ENCODE results near the gene RGS21. TPM values are rescaled to one million over a fixed set of nuclear protein-coding genes. Genes with fewer than 3 reads are reported as not detected.

The RGS21 gene
- total and polyA plus RNA-seq, 10 of the 15 experiments (the other 5 are each of a cell fraction or from before 2014, with no cell fraction given): not detected

DNA sequence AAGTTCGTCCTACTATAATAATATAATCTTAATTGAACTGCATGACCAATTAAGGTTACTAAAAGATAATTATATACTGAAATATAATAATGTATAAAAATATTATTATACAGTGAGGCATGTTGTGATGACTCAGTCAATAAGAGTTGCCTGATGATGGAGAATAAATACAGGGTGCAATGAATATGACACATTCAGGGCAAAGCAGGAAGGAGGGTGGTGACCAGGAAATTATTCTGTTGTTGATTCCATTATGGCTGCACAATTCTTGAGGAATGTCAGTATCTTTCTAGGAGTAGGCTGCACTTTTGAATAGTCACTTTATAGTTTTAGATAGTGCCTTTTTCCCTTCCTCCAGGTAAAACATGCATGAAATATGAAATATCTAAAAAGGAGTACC, 46.4 kb upstream of the RGS21 start:
- CTCF ChIA-PET: no interaction called here
- WGBS (ENCODE audit: insufficient coverage, insufficient replicate concordance, low lambda C conversion rate, missing lambda C conversion rate): 0% methylated on average over 1 of the region's 1 CpG
- DNase-seq (ENCODE audit: low read depth, low spot score) (no peak), FAIRE-seq (no peak), ATAC-seq (no peak)
- RAD21 ChIA-PET (ENCODE audit: unreplicated experiment): no interaction called here
- H3K27ac ChIP-seq (ENCODE audit: control insufficient read depth, insufficient read depth): no peak overlapping the region
- H3K4me2 ChIP-seq (ENCODE audit: control insufficient read depth, insufficient read depth): no peak overlapping the region
- SMC1A ChIA-PET (ENCODE audit: uncharacterized antibody, unreplicated experiment): no interaction called here
- POLR2A ChIA-PET: no interaction called here
- intact Hi-C loops (cut with micrococcal nuclease; ENCODE audit: unreplicated experiment): no loop called here
- in situ Hi-C loops (cut with MboI): no loop called here
- BruUV-seq (replicated peaks): no TSS peak
- H3K4me3 ChIP-seq: no peak overlapping the region
- H3K9ac ChIP-seq (ENCODE audit: control insufficient read depth, insufficient read depth, low read length): no peak overlapping the region
- no peaks in the 10 kb centered on the region for H3K27me3 ChIP-seq (replicated peaks in 1 of 2; ENCODE audit: control insufficient read depth in 2 of 2, insufficient read depth in 2 of 2, low read length in 1 of 2)
- H2AFZ ChIP-seq (ENCODE audit: control insufficient read depth, low read depth, low read length): no peak overlapping the region
- H3K9me3 ChIP-seq (replicated peaks; ENCODE audit: control insufficient read depth, insufficient read depth, low read length): no peaks in the 10 kb centered on the region
- H3K36me3 ChIP-seq (ENCODE audit: control insufficient read depth in 2 of 2, insufficient read depth in 2 of 2, low read length in 1 of 2): no peaks in the 10 kb centered on the region
- H3K79me2 ChIP-seq (ENCODE audit: control insufficient read depth, insufficient read depth, low read length): no peaks in the 10 kb centered on the region
- H4K20me1 ChIP-seq (ENCODE audit: control insufficient read depth, insufficient read depth): no peaks in the 10 kb centered on the region
- H3K4me1 ChIP-seq (ENCODE audit: control insufficient read depth, insufficient read depth, low read length): no peaks in the 10 kb centered on the region
- TF ChIP-seq ZBTB40 (IDR thresholded peaks at IDR 0.05; ENCODE audit: borderline replicate concordance) (no peak), GABPA (IDR thresholded peaks at IDR 0.05; ENCODE audit: low read depth) (no peak), DPF2 (IDR thresholded peaks at IDR 0.05) (no peak), CUX1 (IDR thresholded peaks at IDR 0.05; ENCODE audit: insufficient replicate concordance, low read depth, low read length) (no peak), BACH1 (IDR thresholded peaks at IDR 0.05; ENCODE audit: borderline replicate concordance) (no peak), ZNF217 (IDR thresholded peaks at IDR 0.05) (no peak), EP300 (IDR thresholded peaks at IDR 0.05; ENCODE audit: borderline replicate concordance in 1 of 2, control insufficient read depth in 1 of 2, low read depth in 2 of 2, low read length in 2 of 2) (no peak), SREBF2 (IDR thresholded peaks at IDR 0.05; ENCODE audit: low read length) (no peak), EGR1 (IDR thresholded peaks at IDR 0.05; ENCODE audit: borderline replicate concordance in 1 of 2, low read depth in 2 of 2, low read length in 2 of 2) (no peak), RAD21 (IDR thresholded peaks at IDR 0.05; ENCODE audit: insufficient read depth, low read depth, low read length) (no peak), STAT3 (IDR thresholded peaks at IDR 0.05; ENCODE audit: low read depth, low read length) (no peak)
- TF ChIP-seq, protein P1, sequence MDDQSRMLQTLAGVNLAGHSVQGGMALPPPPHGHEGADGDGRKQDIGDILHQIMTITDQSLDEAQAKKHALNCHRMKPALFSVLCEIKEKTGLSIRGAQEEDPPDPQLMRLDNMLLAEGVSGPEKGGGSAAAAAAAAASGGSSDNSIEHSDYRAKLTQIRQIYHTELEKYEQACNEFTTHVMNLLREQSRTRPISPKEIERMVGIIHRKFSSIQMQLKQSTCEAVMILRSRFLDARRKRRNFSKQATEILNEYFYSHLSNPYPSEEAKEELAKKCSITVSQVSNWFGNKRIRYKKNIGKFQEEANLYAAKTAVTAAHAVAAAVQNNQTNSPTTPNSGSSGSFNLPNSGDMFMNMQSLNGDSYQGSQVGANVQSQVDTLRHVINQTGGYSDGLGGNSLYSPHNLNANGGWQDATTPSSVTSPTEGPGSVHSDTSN (IDR thresholded peaks at IDR 0.05; ENCODE audit: insufficient replicate concordance, low read depth, low read length): no peak
- TF ChIP-seq, protein P2, sequence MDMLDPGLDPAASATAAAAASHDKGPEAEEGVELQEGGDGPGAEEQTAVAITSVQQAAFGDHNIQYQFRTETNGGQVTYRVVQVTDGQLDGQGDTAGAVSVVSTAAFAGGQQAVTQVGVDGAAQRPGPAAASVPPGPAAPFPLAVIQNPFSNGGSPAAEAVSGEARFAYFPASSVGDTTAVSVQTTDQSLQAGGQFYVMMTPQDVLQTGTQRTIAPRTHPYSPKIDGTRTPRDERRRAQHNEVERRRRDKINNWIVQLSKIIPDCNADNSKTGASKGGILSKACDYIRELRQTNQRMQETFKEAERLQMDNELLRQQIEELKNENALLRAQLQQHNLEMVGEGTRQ (IDR thresholded peaks at IDR 0.05; ENCODE audit: borderline replicate concordance, low read depth, low read length): no peak

Data from GM12878 (cell line).